ENCODE data around the gene SPTBN4.
"Not testable (repeated sequence)": the region's sequence is repeated elsewhere in the genome, so short reads cannot be mapped to it uniquely, and the experiment has no call there.

The SPTBN4 gene

DNA sequence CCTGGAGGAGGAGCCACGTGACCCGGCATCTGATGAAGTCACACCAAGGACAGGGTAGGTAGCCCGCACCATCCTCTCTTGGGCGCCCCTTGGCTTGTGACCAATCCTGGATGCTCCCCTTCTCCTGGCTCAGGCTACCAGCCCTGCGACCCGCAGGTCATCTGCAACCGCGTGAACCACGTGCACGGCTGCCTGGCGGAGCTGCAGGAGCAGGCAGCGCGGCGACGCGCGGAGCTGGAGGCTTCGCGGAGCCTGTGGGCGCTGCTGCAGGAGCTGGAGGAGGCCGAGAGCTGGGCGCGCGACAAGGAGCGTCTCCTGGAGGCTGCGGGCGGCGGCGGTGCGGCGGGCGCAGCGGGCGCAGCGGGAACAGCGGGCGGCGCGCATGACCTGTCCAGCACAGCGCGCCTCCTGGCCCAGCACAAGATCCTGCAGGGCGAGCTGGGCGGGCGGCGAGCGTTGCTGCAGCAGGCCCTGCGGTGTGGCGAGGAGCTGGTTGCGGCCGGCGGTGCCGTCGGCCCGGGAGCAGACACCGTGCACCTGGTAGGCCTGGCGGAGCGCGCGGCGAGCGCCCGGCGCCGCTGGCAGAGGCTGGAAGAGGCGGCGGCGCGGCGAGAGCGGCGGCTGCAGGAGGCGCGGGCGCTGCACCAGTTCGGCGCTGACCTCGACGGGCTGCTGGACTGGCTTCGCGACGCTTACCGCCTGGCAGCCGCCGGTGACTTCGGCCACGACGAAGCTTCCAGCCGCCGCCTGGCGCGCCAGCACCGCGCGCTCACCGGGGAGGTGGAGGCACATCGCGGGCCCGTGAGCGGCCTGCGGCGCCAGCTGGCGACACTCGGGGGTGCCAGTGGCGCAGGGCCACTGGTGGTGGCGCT lies 45.9 kb downstream of the SPTBN4 start:
- H3K4me3 Mint-ChIP-seq: no peak overlapping the region
- H3K36me3 Mint-ChIP-seq (ENCODE audit: low read depth): no peaks in the 10 kb centered on the region
- no peak for DNase-seq (ENCODE audit: low spot score)
- H3K27me3 Mint-ChIP-seq (ENCODE audit: low read depth): peaks cover 43% of the 10 kb centered on the region
- no peak overlapping the region for H3K27ac Mint-ChIP-seq
- peaks cover 2% of the 10 kb centered on the region for H3K4me1 Mint-ChIP-seq (ENCODE audit: low read depth)
- no peaks in the 10 kb centered on the region for H3K9me3 Mint-ChIP-seq

DNA sequence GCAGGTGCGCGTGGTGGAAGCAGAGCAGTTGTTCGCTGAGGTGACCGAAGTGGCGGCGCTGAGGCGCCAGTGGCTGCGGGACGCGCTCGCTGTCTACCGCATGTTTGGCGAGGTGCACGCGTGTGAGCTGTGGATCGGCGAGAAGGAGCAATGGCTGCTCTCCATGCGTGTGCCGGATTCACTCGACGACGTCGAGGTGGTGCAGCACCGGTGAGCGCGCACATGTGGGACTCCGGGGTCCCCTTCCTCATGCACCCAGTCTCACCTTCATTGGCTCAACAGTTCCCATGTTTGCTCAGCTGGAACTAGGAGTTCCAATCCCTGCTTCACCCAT lies 46.5 kb downstream of the SPTBN4 start:
- Mint-ChIP-seq H3K9me3 (no peaks in the 10 kb centered on the region), H3K4me3 (no peak overlapping the region)

DNA sequence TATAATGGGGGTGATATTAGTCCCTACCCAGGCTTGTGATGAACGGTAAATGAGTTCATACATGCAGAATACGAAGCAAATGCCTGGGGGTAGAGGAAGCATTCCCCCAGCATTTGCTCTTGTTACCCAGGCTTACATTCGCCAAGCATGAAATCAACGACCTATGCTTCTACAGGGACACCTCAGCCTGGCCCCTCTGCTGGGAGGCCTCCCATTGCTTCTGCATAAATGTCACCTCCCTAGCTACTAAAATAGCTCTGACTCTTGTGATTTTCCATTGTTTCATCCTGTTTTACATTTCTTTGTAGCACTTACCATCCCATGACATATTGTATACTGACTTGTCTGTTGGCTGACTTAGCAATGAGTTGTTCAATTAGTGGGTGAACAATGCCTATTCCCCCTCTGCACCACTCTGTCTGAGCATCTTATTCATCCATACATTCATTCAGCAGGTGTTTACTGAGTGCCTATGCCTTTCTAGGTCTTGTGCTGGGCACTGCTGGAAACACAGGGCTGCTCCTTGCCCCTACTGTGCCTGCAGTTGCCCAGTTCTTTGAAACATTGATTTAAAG lies 47.0 kb downstream of the SPTBN4 start:
- H3K27ac Mint-ChIP-seq: no peak overlapping the region
- H3K4me3 Mint-ChIP-seq: no peak overlapping the region
- no peaks in the 10 kb centered on the region for H3K9me3 Mint-ChIP-seq
- H3K27me3 Mint-ChIP-seq (ENCODE audit: low read depth): peaks cover 41% of the 10 kb centered on the region
- DNase-seq (ENCODE audit: low spot score): no peak
- H3K36me3 Mint-ChIP-seq (ENCODE audit: low read depth): no peaks in the 10 kb centered on the region
- H3K4me1 Mint-ChIP-seq (ENCODE audit: low read depth): peaks cover 2% of the 10 kb centered on the region

More for the DNA sequence above, 46.5 kb downstream of the SPTBN4 start:
- no peak for DNase-seq (ENCODE audit: low spot score)
- Mint-ChIP-seq H3K4me1 (ENCODE audit: low read depth) (peaks cover 2% of the 10 kb centered on the region), H3K27me3 (ENCODE audit: low read depth) (peaks cover 43% of the 10 kb centered on the region), H3K36me3 (ENCODE audit: low read depth) (no peaks in the 10 kb centered on the region), H3K27ac (no peak overlapping the region)

DNA sequence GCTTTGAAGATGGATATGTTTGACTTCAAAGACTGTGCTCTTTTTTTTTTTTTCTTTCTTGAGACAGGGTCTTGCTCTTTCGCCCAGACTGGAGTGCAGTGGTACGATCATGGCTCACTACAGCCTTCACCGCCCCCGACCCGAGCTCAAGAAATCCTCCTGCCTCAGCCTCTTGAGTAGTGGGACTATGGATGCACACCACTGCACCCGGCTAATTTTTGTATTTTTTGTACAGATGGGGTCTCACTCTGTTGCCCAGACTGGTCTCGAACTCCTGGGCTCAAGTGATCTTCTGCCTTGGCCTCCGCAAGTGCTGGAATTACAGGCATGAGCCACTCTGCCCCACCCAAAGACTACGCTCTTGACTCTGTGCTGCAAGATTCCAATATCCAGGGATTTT lies 50.4 kb downstream of the SPTBN4 start:
- no peaks in the 10 kb centered on the region for H3K4me1 Mint-ChIP-seq (ENCODE audit: low read depth)
- peaks cover 35% of the 10 kb centered on the region for H3K27me3 Mint-ChIP-seq (ENCODE audit: low read depth)
- H3K9me3 Mint-ChIP-seq: no peaks in the 10 kb centered on the region
- H3K36me3 Mint-ChIP-seq (ENCODE audit: low read depth): no peaks in the 10 kb centered on the region
- no peak overlapping the region for H3K4me3 Mint-ChIP-seq
- H3K27ac Mint-ChIP-seq: no peak overlapping the region
- no peak for DNase-seq (ENCODE audit: low spot score)

DNA sequence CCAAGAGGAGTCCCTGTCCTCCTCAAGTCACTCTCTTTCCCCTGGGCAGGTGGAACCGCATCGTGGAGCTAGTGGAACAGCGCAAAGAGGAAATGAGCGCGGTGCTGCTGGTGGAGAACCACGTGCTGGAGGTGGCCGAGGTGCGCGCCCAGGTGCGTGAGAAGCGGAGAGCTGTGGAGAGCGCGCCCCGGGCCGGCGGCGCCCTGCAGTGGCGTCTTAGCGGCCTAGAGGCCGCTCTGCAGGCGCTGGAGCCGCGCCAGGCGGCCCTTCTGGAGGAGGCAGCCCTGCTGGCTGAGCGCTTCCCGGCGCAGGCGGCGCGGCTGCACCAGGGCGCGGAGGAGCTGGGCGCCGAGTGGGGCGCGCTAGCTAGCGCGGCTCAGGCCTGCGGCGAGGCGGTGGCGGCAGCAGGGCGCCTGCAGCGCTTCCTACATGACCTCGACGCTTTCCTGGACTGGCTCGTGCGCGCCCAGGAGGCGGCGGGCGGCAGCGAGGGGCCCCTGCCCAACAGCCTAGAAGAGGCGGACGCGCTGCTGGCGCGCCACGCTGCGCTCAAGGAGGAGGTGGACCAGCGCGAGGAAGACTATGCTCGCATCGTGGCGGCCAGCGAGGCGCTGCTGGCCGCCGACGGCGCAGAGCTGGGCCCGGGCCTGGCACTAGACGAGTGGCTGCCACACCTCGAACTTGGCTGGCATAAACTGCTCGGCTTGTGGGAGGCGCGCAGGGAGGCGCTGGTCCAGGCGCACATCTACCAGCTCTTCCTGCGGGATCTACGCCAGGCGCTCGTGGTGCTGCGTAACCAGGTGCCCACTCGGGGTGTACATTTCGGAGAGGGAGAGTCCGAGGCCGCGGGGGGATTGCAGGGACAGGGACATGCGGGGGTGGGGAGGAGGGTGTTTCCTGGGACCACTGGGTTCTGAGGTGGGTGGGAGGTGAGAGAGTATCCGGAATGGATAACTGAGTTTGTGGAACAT lies 52.8 kb downstream of the SPTBN4 start:
- Mint-ChIP-seq H3K36me3 (ENCODE audit: low read depth) (no peaks in the 10 kb centered on the region), H3K4me3 (no peak overlapping the region), H3K9me3 (no peaks in the 10 kb centered on the region), H3K4me1 (ENCODE audit: low read depth) (no peaks in the 10 kb centered on the region), H3K27me3 (ENCODE audit: low read depth) (peaks cover 22% of the 10 kb centered on the region), H3K27ac (no peak overlapping the region)
- no peak for DNase-seq (ENCODE audit: low spot score)

DNA sequence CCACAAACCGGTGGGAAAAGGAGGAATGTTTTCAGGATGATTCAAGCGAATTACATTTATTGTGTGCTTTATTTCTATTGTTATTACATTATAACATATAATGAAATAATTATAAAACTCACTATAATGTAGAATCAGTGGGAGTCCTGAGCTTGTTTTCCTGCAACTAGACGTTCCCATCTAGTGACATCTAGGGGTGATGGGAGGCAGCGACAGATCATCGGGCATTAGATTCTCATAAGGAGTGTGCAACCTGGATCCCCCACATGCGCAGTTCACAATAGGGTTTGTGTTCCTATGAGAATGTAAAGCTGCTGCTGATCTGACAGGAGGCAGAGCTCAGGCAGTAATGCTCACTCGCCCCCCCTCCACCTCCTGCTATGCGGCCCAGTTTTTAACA lies 54.5 kb downstream of the SPTBN4 start:
- Mint-ChIP-seq H3K36me3 (ENCODE audit: low read depth) (no peaks in the 10 kb centered on the region), H3K4me3 (no peak overlapping the region), H3K9me3 (no peaks in the 10 kb centered on the region), H3K27me3 (ENCODE audit: low read depth) (peaks cover 21% of the 10 kb centered on the region), H3K4me1 (ENCODE audit: low read depth) (no peaks in the 10 kb centered on the region), H3K27ac (no peak overlapping the region)
- no peak for DNase-seq (ENCODE audit: low spot score)

DNA sequence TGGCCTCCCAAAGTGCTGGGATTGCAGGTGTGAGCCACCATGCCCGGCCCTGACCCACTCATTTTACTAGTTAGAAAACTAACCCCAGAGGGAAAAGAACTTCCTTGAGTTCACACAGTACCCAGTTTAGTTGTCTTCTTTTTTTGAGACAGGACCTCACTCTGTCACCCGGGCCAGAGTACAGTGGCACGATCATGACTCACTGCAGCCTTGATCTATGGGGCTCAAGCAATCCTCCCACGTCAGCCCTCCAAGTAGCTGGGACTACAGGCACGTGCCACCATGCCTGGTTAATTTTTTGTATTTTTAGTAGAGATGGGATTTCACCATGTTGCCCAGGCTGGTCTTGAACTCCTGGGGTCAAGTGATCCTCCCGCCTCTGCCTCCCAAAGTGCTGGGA lies 55.1 kb downstream of the SPTBN4 start:
- not testable (repeated sequence) for H3K9me3 Mint-ChIP-seq; H3K4me1 Mint-ChIP-seq (ENCODE audit: low read depth); H3K36me3 Mint-ChIP-seq (ENCODE audit: low read depth); H3K27ac Mint-ChIP-seq; DNase-seq (ENCODE audit: low spot score); H3K4me3 Mint-ChIP-seq
- H3K27me3 Mint-ChIP-seq (ENCODE audit: low read depth): peaks cover 20% of the 10 kb centered on the region

DNA sequence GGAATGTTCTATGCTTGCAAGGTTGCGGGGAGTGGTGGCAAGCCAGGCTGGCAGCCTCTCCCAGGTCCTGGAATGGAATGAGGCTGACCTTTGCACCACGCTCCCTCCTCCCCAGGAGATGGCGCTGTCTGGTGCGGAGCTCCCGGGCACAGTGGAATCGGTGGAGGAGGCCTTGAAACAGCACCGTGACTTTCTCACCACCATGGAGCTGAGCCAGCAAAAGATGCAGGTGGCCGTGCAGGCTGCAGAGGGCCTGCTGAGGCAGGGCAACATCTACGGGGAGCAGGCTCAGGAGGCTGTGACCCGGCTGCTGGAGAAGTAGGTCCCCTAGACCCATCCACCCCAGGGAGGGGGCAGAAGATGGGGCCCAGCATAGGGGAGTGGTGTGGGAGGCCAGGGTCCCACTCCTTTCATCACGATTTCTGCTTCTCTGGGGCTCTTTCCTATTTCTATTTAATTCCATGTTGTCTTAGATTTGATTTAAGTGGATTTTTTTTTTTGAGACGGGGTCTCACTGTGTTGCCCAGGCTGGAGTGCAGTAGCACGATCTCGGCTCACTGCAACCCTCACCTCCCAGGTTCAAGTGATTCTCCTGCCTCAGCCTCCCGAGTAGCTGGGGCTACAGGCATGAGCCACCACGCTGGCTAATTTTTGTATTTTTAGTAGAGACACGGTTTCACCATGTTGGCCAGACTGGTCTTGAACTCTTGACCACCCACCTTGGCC lies 56.7 kb downstream of the SPTBN4 start:
- Mint-ChIP-seq H3K27ac (no peak overlapping the region), H3K4me1 (ENCODE audit: low read depth) (no peaks in the 10 kb centered on the region), H3K9me3 (no peaks in the 10 kb centered on the region), H3K36me3 (ENCODE audit: low read depth) (no peaks in the 10 kb centered on the region), H3K4me3 (no peak overlapping the region), H3K27me3 (ENCODE audit: low read depth) (peaks cover 15% of the 10 kb centered on the region)
- DNase-seq (ENCODE audit: low spot score): peak; percentile 46

DNA sequence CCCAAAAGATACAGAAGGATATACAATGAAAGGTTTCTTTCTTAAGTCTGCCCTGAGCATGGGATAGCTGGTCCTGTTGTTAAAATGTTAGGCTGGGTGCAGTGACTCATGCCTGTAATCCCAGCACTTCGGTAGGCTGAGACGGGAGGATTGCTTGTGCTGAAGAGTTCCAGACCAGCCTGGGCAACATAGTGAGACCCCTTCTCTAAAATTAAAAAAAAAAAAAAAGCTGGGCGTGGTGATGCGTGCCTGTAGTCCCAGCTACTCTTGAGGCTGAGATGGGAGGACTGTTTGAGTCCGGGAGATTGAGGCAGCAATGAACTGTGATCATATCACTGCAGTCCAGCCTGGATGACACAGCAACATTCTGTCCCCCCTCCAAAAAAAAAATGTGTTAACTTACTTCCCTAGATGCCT lies 57.3 kb downstream of the SPTBN4 start:
- H3K27me3 Mint-ChIP-seq (ENCODE audit: low read depth): peaks cover 12% of the 10 kb centered on the region
- no peak overlapping the region for H3K4me3 Mint-ChIP-seq
- H3K9me3 Mint-ChIP-seq: no peaks in the 10 kb centered on the region
- H3K4me1 Mint-ChIP-seq (ENCODE audit: low read depth): peaks cover 2% of the 10 kb centered on the region
- no peaks in the 10 kb centered on the region for H3K36me3 Mint-ChIP-seq (ENCODE audit: low read depth)
- no peak overlapping the region for H3K27ac Mint-ChIP-seq
- no peak for DNase-seq (ENCODE audit: low spot score)

DNA sequence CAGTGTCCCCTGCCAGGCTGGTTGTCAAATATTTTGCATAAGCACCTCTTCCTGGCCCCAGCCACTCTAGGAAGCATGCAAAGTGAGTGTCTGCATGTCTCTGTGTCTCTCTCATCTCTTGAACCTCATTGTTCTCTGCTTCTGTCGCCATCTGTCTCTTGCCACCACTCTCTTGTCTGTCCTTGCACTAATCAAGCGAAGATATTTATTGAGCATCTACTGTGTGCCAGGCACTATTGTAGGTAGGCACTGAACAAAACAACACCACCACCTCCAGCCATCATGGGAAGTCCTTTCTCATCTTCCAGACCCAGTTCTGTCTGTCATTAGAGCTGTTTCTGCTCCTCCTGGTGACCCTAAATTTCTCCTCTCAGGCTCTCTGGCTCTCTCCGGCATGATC lies 57.9 kb downstream of the SPTBN4 start:
- H3K4me3 Mint-ChIP-seq: no peak overlapping the region
- H3K9me3 Mint-ChIP-seq: no peaks in the 10 kb centered on the region
- DNase-seq (ENCODE audit: low spot score): no peak
- H3K27me3 Mint-ChIP-seq (ENCODE audit: low read depth): peaks cover 13% of the 10 kb centered on the region
- peaks cover 5% of the 10 kb centered on the region for H3K4me1 Mint-ChIP-seq (ENCODE audit: low read depth)
- no peak overlapping the region for H3K27ac Mint-ChIP-seq
- H3K36me3 Mint-ChIP-seq (ENCODE audit: low read depth): no peaks in the 10 kb centered on the region

DNA sequence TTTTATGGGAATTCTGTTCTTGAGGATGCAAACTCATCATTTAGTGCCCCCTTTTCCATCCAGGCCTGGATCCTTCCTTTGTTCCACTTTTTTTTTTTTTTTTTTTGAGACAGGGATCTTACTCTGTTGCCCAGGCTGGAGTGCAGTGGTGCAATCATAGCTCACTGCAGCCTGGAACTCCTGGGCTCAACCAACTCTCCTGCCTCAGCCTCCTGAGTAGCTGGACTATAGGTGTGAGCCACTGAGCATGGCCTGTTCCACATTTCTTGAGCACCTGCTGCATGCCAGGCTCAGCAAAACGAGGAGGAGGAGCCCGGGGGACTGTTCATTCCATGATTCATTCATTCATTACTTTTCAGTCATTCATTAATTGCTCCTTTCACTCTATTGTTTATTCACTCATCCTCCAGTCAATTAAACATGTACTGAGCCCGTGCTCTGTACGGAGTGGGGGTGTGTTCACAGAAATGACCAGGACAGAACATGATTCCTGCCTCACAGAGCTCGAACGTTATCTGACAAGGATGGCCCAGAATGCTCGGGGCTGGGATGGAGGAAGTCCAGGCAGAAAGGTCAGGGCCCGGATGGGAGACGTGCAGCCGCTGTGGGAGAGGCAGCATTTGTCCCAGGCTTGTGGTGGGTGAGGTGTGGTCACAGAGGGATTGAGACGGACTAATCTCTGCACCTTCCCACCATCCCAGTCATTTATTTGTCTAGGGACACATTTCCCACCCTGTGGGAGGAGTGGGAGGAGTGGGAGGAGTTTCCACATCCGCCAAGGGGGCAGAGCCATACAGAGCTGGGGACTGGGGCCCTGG lies 58.6 kb downstream of the SPTBN4 start:
- no peak for DNase-seq (ENCODE audit: low spot score)
- no peak overlapping the region for H3K27ac Mint-ChIP-seq
- H3K4me1 Mint-ChIP-seq (ENCODE audit: low read depth): peaks cover 8% of the 10 kb centered on the region
- no peak overlapping the region for H3K4me3 Mint-ChIP-seq
- H3K9me3 Mint-ChIP-seq: no peaks in the 10 kb centered on the region
- no peaks in the 10 kb centered on the region for H3K36me3 Mint-ChIP-seq (ENCODE audit: low read depth)
- peaks cover 12% of the 10 kb centered on the region for H3K27me3 Mint-ChIP-seq (ENCODE audit: low read depth)

DNA sequence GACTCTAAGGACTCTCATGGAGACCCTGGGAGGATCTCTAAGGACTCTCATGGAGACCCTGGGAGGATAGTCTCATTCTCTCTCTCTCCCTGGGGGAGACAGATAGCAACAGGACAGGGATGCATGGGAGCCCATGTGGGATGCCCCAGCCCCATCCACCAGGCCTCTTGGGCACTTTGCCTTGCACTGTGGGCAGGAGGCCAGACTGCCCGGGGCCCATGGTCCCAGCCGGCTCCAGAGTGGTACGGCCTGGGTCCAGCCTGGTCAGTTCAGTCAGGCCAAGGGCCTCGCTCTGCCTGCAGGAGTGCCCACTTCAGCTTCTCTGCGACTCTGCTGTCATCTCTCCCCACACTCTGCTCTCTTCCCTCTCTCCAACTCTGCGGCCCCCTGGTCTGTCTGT lies 61.3 kb downstream of the SPTBN4 start:
- no peak for DNase-seq (ENCODE audit: low spot score)

DNA sequence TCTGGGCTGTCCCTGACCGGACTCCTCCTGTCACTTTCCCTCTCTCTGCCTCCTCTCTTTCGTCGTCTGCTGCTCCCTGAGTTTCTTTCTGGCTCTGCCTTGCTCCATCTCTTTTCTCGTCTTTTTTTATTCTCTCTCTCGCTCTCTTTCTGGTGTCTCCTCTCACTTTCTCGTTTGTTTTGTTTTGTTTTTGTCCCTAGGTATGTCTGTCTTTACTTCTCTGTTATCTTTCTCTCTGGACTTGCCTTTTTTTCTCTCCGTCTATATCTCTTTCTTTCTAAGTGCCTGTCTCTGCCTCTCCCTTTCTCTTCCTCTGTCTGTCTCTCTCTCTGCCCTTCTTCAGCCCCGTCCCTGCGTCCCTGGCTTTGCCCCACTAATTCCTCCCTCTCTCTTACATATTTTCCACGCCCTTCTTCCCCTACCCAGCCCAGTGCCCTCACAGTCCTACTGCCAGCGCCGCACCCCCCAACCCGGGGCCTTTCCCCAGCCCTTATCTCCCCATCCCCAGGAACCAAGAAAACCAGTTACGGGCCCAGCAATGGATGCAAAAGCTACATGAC lies 61.8 kb downstream of the SPTBN4 start:
- Mint-ChIP-seq H3K27ac (no peak overlapping the region), H3K27me3 (ENCODE audit: low read depth) (peaks cover 26% of the 10 kb centered on the region), H3K4me3 (no peak overlapping the region), H3K36me3 (ENCODE audit: low read depth) (no peaks in the 10 kb centered on the region), H3K4me1 (ENCODE audit: low read depth) (peaks cover 8% of the 10 kb centered on the region), H3K9me3 (no peaks in the 10 kb centered on the region)
- no peak for DNase-seq (ENCODE audit: low spot score)

More for the DNA sequence above, 61.3 kb downstream of the SPTBN4 start:
- Mint-ChIP-seq H3K36me3 (ENCODE audit: low read depth) (no peaks in the 10 kb centered on the region), H3K4me3 (no peak overlapping the region), H3K27me3 (ENCODE audit: low read depth) (peaks cover 23% of the 10 kb centered on the region), H3K9me3 (no peaks in the 10 kb centered on the region), H3K27ac (no peak overlapping the region), H3K4me1 (ENCODE audit: low read depth) (peaks cover 8% of the 10 kb centered on the region)
